Gastroesophageal sphincter (tissue), 4 donors: Measurements from ENCODE around the gene ITM2B. TPM values are rescaled to one million over a fixed set of nuclear protein-coding genes. Genes with fewer than 3 reads are reported as not detected.
A peak's percentile ranks its signal among the peaks of the same experiment; 100 is the strongest.

ENCODE experiments used
- ATAC-seq: fragments of 150-250 bp; one replicate; pipeline ENCODE4 v1.9.1; 2016; ENCODE audit warnings: mild to moderate bottlenecking, moderate library complexity
- H3K27ac ChIP-seq, 4 donors: fragments of 200-600 bp; sonication (generic) in 3 of 4; 1 replicate in 3 of 4; 2 replicates in 1 of 4; pipeline ENCODE4 v1.5.1; 2016 to 2019
- H3K27me3 ChIP-seq: fragments of 200-600 bp; sonication (generic); one replicate; pipeline ENCODE4 v1.5.1; 2019
- H3K36me3 ChIP-seq, 2 donors: fragments of 200-600 bp; sonication (generic); one replicate each; pipeline ENCODE4 v1.5.1; 2019; ENCODE audit warnings: control low read depth in 1 of 2
- H3K4me1 ChIP-seq, 3 donors: fragments of 200-600 bp; sonication (generic); 1 replicate in 2 of 3; 2 replicates in 1 of 3; pipeline ENCODE4 v1.5.1; 2016 to 2019; ENCODE audit warnings: control low read depth in 2 of 3
- H3K4me3 ChIP-seq, 2 donors: fragments of 200-600 bp; sonication (generic); one replicate each; pipeline ENCODE4 v1.5.1; 2019; ENCODE audit warnings: mild to moderate bottlenecking in 1 of 2, moderate library complexity in 1 of 2
- H3K9me3 ChIP-seq, 3 donors: fragments of 200-600 bp; sonication (generic); one replicate each; pipeline ENCODE4 v1.5.1; 2017 to 2019; ENCODE audit warnings: control low read depth in 2 of 3
- CTCF ChIP-seq, 4 experiments: fragments of 200-600 bp in 2 of 4; fragments of 450-650 bp in 2 of 4; sonication (generic) in 1 of 4; IDR thresholded peaks; one replicate each; pipeline ENCODE4 v1.5.1; 2017 to 2019; ENCODE audit warnings: antibody characterized with exemption in 4 of 4, mild to moderate bottlenecking in 2 of 4, moderate library complexity in 2 of 4
- EP300 ChIP-seq: sonication (generic); formaldehyde crosslinking; IDR thresholded peaks from one replicate; pipeline ENCODE4 v1.6.1; 2017; ENCODE audit warnings: antibody characterized with exemption, mild to moderate bottlenecking
- POLR2A ChIP-seq, 2 donors: fragments of 450-650 bp; IDR thresholded peaks; one replicate each; pipeline ENCODE4 v1.6.1; 2017; ENCODE audit warnings: antibody characterized with exemption in 2 of 2, mild to moderate bottlenecking in 2 of 2, moderate library complexity in 1 of 2
- POLR2AphosphoS5 ChIP-seq: sonication (generic); formaldehyde crosslinking; IDR thresholded peaks from one replicate; pipeline ENCODE4 v1.6.1; 2017; ENCODE audit warnings: antibody characterized with exemption
- WGBS, 2 donors: methylation state at CpG; one replicate each; pipeline ENCODE4 v1.1.5; 2018; ENCODE audit warnings: low coverage in 1 of 2; 5-methylcytosine and 5-hydroxymethylcytosine counted together
- total RNA-seq, 4 donors: library from RNA; depleted of rRNA; stranded (reverse); fragments of >200 nt; gene quantifications; one replicate each; pipeline ENCODE4 v1.1.0, GENCODE V29; 2016

ITM2B gene
- total RNA-seq, 4 donors from 2014 or later: 263 to 380 (median 300) TPM

GRCh38 chr13:48230541-48230940 lies 2.5 kb upstream of the ITM2B start:
- no peaks in the 10 kb centered on the region for H3K27me3 ChIP-seq
- WGBS, 2 donors: 68 to 83% methylated on average over 1 to 2 of the region's 2 CpGs
- H3K9me3 ChIP-seq: no peaks in the 10 kb centered on the region
- H3K4me1 ChIP-seq: peaks cover 0 to 17% (median 0%) of the 10 kb centered on the region in 3 donors
- no peaks in the 10 kb centered on the region for H3K36me3 ChIP-seq
- no peak for ATAC-seq
- no peak overlapping the region for H3K27ac ChIP-seq
- H3K4me3 ChIP-seq: no peak overlapping the region
- TF ChIP-seq POLR2A (IDR thresholded peaks at IDR 0.05): no peak
- TF ChIP-seq EP300: no peak
- no peak for TF ChIP-seq CTCF (IDR thresholded peaks at IDR 0.05)
- TF ChIP-seq POLR2AphosphoS5: no peak

DNA sequence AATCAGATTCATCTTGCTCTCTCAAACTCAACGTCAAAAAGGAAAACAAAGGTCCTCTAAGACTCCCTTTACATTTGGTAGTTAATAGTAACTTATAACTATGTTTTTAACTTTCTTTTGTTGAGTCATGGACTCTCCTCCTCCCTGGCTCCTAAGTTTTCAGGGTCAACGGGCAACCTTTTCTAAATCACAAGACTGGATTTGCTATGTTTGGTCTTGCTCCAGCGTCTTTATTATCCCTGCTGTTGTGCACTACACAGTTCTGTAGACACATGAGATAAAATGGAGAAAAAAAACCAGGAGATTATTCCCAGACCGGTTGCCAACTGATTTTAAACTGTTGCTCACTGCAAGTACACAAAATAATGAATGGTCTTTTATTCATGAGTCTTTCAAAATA lies 1.9 kb upstream of the ITM2B start:
- ATAC-seq: no peak
- 58 to 60% methylated on average over 3 to 4 of the region's 4 CpGs for WGBS, 2 donors
- Histone ChIP-seq H3K36me3 (no peaks in the 10 kb centered on the region), H3K4me3 (no peak overlapping the region), H3K27me3 (no peaks in the 10 kb centered on the region), H3K27ac (peak overlapping the region in 1 of 4 donors; percentile 99), H3K9me3 (no peaks in the 10 kb centered on the region), H3K4me1 (peaks cover 0 to 22% (median 0%) of the 10 kb centered on the region in 3 donors)
- TF ChIP-seq POLR2A (IDR thresholded peaks at IDR 0.05) (no peak), CTCF (IDR thresholded peaks at IDR 0.05) (no peak), EP300 (no peak), POLR2AphosphoS5 (no peak)

- Histone ChIP-seq H3K4me1 (peaks cover 0 to 31% (median 0%) of the 10 kb centered on the region in 3 donors), H3K9me3 (no peaks in the 10 kb centered on the region), H3K27me3 (no peaks in the 10 kb centered on the region), H3K4me3 (peak overlapping the region in 1 of 2 donors; percentile 91), H3K27ac (peak overlapping the region in 3 of 4 donors; percentile 94 to 99 (median 99)), H3K36me3 (no peaks in the 10 kb centered on the region)
- TF ChIP-seq POLR2A (IDR thresholded peaks at IDR 0.05) (no peak), POLR2AphosphoS5 (no peak), EP300 (no peak), CTCF (IDR thresholded peaks at IDR 0.05) (no peak)
- no peak for ATAC-seq
These were observed 1.1 kb upstream of the ITM2B start for GRCh38 chr13:48231933-48232332.

- Histone ChIP-seq H3K4me1 (peaks cover 0 to 37% (median 5%) of the 10 kb centered on the region in 3 donors), H3K27ac (peak overlapping the region; percentile 94 to 99 (median 96)), H3K9me3 (no peaks in the 10 kb centered on the region), H3K27me3 (no peaks in the 10 kb centered on the region), H3K4me3 (peak overlapping the region; percentile 86 to 91), H3K36me3 (no peaks in the 10 kb centered on the region)
- TF ChIP-seq CTCF (IDR thresholded peaks at IDR 0.05) (no peak), POLR2AphosphoS5 (no peak), POLR2A (IDR thresholded peaks at IDR 0.05) (no peak), EP300 (no peak)
- 23 to 34% methylated on average over 5 to 15 of the region's 23 CpGs for WGBS, 2 donors
- ATAC-seq: peak; percentile 30
These were observed 473 bp upstream of the ITM2B start for GRCh38 chr13:48232420-48233045.

GRCh38 chr13:48233889-48234488 lies 983 bp downstream of the ITM2B start:
- no peaks in the 10 kb centered on the region for H3K9me3 ChIP-seq
- no peak for TF ChIP-seq EP300
- TF ChIP-seq POLR2AphosphoS5: peak; percentile 36
- no peaks in the 10 kb centered on the region for H3K36me3 ChIP-seq
- H3K27ac ChIP-seq: peak overlapping the region; percentile 94 to 99 (median 96)
- peak overlapping the region; percentile 86 to 91 for H3K4me3 ChIP-seq
- ATAC-seq: no peak
- H3K4me1 ChIP-seq: peaks cover 0 to 52% (median 5%) of the 10 kb centered on the region in 3 donors
- WGBS, 2 donors: 0 to 2% methylated on average over 8 to 12 of the region's 12 CpGs
- H3K27me3 ChIP-seq: no peaks in the 10 kb centered on the region
